GM18526 (cell line): ENCODE measurements around the gene FAM170B.

Experiments used
- POLR2A ChIP-seq: IDR thresholded peaks from 3 replicates; pipeline ENCODE4 v1.6.1; 2011; ENCODE audit not compliant: insufficient read length; ENCODE audit errors: extremely low read depth

Gene FAM170B

DNA sequence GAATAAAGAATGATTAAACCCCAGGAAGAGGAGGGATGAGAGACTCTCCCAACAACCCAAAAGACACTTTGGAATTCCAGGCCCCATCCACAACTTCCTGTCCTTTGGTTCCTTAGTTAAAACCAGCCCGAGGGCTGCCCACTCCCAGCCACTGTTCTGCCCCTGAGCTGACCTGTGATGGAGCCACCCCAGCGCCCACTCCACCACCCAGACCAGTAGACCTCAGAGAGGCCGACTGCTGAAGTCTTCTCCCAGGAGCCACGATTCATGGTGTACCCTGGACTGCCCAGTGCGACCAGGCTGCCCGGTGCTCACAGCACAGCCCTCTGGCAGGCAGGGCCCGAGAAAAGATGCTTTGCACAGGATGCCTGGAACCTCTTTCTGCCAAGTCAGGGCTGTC, 25.2 kb downstream of the FAM170B start:
- TF ChIP-seq POLR2A, result no peak

DNA sequence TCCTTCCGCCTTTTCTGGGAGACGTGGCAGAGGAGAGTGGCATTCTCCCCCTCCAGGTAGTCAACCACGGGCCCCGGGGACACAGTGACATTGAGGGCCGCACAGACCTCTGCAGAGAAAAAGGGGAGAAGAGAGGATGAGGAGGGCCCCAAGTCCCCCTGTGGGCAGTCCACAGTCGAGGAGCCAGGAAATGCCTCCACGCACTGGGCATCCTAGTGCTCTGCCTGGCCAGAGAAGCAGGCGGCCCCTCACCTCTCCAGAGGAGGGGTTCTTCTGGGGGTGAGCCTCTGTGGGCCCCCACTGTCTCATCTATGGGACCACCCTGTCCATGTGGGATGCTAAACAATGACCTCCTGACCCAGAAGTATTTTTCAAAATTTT, 25.9 kb downstream of the FAM170B start:
- TF ChIP-seq POLR2A, result no peak

DNA sequence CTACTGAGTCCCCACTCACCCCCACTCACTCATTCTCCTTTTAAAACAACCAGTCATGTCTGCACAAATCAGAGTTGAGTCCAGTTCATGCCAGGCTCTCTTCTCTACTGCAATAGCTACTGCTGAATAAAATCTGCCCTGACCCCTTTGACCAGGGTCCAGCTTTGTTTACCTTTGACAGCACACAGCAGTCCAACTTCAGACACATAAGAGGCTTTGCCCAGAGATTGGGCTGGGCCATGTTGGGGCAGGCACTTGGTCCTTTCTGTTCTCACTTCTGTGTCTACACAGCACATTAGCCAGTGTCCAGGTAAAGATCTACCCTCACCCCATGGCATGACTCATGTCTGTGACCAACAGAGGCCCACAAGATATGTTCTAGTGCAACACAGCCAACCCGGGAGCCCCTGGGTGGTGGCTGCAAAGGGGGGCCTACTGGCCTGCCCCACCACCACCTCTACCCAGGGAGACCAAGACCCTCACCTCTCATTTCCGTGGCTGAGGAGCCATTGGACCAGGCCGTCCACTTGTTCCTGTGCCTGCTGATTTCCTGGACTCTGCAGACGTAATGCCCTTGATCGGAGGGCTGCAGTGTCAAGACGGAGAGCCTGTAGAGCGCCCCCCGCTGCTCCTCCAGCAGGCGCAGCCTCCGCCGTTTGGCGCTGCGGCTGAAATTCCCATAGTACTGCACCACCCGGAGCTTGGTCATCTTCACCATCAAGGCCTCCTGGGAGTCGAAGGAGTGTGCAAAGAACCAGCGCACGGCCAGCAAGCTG, 26.5 kb downstream of the FAM170B start:
- TF ChIP-seq POLR2A, result no peak

DNA sequence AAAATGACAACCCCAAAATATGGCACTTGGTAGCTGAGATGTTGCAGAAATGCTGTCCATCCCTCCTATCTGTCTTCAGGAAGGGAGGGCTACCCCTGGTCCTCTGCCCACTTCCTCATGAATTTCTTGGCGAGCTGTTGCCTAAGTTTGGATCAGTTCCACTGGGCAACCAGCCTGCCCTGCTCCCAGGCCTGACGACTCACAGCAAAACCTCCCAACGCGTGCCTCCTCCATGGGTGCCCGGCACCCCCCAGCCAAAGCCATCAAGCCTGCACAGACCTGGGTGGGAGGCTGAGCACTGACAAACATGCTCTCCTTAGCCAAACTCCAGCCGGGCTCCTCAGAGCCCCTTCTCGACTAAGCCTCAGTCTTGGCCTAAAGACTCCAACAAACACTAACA, 27.4 kb downstream of the FAM170B start:
- TF ChIP-seq POLR2A, result no peak

DNA sequence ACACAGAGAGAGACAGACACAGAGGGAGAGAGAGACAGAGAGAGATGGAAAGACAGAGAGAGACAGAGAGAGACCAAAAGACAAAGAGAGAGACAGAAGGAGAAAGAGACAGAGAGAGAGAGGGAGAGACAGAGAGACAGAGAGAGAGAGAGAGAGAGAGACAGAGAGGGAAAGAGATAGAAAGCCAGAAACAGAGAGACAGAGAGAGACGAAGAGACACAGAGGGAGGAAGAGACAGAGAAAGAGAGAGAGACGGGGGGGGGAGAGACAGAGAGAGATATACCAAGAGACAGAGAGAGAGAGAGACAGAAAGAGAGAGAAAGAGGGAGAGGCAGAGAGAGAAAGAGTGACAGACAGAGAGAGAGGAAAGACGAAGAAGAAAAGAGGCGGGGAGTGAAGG, 28.7 kb downstream of the FAM170B start:
- TF ChIP-seq POLR2A, result no peak

DNA sequence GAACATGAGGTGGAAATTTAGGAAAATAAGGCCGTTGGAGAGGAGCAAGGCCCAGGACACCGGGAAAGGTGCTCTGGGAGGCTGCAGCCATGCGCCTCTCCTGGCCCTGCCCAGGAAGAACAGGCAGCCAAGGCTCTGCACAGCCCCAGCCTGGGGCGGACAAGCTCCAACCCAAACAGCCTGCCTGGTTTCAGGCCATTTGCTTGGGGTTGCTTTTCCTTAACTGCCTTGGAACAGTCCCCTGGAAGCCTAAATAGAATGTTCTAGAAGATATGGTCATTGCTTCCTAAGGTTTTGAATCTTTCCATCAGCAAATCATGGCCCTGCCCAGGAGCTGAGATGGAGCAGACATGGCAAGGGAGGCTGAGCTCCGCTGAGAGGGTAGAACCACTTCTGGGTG, 29.5 kb downstream of the FAM170B start:
- no peak for TF ChIP-seq POLR2A

DNA sequence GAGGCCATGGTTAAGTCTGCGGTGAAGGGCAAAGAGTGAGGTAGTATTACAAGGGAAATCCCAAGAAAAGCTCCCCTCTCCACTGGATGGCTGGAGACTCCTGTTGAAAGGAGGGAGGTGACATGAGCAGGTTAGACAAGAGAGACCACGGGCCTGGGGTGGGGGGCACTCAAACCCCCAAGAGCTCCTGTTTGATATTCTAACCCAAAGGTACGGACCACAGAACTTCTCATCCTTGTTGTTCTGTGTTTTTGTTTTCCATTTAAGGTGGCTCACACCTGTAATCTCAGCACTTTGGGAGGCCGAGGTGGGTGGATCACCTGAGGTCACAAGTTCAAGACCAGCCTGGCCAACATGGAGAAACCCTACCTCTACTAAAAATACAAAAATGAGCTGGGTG, 30.1 kb downstream of the FAM170B start:
- no peak for TF ChIP-seq POLR2A

DNA sequence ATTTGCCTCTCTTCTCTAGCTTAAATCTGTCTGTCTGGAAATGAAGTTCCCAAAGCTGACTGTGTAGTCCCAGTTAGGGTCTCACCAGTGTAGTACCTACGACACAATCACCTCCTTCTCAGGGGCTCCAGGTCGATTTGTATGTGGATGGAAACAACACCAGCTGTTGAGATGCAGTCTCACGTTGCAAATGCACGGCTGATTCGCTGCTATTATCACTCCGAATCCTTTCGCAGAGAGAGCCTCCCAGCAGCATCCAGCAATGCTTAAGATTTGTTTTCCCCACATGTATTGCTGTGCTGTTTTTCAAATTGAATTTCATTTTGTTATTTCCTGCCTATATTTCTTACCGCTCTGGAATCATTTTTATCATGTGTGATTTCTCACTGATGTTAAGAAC, 34.8 kb downstream of the FAM170B start:
- no peak for TF ChIP-seq POLR2A

DNA sequence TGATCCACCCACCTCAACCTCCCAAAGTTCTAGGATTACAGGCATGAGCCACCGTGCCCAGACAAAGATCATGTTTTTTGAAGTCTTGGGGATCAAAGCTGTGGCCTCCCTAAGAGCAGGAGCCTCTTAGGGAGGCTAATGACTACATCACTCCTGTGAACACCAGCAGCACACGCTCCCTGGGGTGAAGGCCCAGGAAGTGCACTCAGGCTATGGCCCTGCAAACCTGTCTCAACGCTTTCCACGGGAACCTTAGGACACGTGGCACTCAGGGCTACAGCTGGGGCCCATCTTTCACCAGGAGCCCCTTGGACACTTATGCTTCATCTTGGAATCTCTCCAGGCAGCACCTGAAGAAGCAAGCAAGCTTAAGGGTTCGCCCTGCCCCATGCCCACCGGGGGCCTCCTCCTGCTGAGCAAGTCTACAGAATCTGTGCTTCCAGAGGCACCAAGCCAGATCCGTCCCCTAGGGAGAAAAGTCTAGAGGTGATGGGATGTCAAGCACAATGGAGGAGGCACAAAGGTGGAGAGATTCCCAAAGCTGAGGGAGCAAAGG, 36.9 kb downstream of the FAM170B start:
- TF ChIP-seq POLR2A, result no peak

DNA sequence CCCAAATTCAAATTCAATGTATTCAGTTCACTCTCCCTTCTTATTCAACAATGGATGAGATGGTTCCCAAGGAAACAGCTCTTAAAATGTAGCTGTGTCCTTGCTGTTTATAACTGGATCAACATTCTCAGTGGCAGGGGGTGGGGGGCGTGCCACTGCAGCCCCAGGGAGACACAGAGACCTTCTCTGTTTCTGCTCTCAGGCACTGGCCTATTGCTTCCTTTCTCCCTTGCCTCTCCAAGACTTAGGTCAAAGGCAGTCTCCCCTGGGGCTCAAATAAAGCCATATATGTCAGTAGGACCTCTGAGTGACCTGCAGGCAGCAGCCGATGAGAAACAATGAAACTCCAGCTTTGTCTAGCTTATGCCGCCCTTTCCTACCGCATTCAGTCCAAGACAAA, 39.2 kb downstream of the FAM170B start:
- no peak for TF ChIP-seq POLR2A

DNA sequence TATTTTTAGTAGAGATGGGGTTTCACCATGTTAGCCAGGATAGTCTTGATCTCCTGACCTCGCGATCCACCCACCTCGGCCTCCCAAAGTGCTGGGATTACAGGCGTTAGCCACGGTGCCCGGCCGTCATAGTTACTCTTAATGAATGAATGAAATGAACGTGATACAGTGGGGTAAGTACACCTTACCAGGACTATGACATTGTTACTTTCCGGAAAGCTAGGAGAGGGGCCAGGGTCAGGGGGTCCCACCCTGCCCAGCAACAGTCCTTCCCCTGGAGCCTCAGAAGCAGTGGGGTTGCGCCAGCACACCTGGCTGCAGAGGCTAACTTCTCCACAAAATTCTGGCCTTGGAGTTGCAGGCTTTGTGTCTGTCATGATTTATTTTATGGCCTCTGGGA, 39.9 kb downstream of the FAM170B start:
- TF ChIP-seq POLR2A, result no peak

DNA sequence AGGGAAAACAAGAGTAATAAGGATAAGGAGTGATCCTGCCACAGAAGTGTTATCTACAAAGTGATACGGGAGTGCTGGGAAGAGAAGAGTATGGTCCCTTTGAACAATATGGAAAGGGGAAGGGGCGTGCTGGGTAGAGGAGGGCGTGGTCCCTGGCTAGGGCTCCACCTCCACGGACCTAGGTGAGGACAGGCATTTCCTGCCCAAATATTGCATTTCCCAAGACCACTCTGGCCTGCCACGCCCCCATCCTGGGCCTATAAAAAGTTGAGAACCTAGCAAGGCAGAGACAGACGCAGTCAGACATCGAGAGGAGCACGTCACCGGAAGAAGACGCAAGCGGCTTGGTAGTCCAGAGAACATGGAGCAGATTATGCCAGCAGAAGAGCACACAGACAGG, 41.3 kb downstream of the FAM170B start:
- no peak for TF ChIP-seq POLR2A

DNA sequence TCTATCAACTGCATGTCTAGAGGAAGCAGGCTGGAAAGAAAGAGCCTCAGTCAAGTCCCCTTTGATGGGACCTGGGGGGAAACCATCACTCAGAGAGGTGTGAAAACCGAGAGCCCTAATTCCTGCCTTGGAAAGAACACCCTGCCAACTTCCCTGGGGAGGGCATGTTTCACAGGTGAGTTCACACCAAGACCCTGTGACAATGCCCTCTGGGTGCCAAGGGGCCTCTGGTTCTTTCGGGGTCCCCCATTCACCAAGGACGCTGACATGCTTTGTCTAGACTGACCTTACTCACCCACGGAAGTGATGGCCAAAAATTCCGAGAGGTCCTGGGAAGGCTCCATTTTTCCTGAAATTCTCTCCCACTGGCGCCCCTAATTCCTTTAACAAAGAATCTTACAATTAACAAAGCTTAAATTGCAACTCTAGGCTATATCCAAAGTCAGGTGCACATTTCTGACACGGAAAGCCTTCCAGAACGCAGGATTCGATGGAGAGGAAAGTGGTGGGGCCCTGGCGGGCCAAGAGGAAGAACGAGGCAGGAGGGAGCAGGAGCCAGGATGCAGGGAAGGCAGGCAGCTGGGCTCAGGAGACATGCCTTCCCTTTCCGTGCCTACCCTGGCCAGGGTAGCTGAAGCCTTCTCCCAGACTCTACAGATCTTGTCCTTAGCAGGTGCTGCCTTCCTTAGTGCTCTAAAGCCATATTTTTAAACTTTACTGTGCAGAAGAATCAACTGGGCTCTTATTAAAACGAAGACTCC, 42.2 kb downstream of the FAM170B start:
- TF ChIP-seq POLR2A, result no peak

DNA sequence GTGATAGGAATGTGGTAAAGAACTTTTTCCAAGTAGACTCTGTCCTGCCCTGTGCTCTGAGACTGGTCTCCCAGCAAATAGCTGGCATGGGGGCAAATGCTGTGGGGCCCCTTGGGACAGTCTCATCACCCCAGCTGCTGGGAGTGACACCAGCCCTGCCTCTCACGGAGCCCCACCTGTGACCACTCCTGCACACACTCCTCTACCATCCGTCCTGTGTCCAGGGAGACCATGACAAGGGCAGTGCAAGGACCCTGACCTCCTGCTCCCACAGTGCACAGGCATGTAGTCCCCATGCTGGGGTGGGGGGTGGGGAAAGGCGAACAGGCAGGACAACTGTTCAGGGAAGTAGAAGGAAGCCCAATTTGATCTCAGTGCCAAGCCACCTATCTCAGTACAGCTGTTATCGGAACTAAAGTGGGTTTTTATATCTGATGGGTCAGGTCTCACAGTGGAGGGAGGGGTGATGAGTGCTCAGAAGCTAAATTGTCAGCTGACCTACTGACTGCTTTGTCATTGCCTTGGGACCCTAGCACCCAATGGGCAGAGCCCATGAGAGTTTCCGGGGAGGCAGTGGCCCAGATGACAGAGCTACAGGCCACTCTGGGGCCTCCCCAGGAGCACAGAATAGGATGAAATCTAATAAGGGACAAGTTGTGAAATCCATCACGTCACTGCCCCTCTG, 43.0 kb downstream of the FAM170B start:
- no peak for TF ChIP-seq POLR2A

DNA sequence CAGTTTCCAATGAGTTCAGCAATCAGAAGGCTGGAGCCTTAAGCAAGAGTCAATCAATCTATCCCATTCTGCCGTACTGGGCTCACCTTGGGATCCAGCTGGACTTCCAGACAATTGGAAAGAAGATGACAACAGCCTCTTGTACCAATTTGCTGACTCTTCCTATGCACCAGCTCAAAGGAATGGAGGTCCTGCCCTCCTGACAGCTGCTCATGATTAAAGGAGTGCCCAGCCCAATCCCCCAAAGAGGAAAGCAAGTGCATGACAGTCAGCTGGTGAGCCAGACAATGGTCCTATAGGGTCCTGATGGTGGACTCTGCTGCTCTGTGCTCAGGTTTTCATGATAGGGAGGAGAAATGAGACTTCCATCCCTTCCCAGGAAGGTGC, 43.6 kb downstream of the FAM170B start:
- TF ChIP-seq POLR2A, result no peak
